Adrenal gland (tissue), 5 donors: Measurements from ENCODE around the gene LFNG.

Source experiments
- CTCF ChIP-seq, 6 experiments: fragments of 450-650 bp in 4 of 6; fragments of 200-600 bp in 2 of 6; sonication (generic) in 1 of 6; IDR thresholded peaks; 1 replicate in 5 of 6; 2 replicates in 1 of 6; pipeline versions ENCODE4 v1.5.1 to v1.8.0; 2016 to 2021; ENCODE audit warnings: antibody characterized with exemption in 6 of 6, mild to moderate bottlenecking in 2 of 6, moderate library complexity in 1 of 6
- POLR2A ChIP-seq, 2 donors: fragments of 450-650 bp; IDR thresholded peaks; one replicate each; pipeline ENCODE4 v1.6.1; 2017; ENCODE audit warnings: antibody characterized with exemption in 2 of 2, mild to moderate bottlenecking in 2 of 2, moderate library complexity in 1 of 2
- donor health status: DM: no; HTN: no; CAD: no.

DNA sequence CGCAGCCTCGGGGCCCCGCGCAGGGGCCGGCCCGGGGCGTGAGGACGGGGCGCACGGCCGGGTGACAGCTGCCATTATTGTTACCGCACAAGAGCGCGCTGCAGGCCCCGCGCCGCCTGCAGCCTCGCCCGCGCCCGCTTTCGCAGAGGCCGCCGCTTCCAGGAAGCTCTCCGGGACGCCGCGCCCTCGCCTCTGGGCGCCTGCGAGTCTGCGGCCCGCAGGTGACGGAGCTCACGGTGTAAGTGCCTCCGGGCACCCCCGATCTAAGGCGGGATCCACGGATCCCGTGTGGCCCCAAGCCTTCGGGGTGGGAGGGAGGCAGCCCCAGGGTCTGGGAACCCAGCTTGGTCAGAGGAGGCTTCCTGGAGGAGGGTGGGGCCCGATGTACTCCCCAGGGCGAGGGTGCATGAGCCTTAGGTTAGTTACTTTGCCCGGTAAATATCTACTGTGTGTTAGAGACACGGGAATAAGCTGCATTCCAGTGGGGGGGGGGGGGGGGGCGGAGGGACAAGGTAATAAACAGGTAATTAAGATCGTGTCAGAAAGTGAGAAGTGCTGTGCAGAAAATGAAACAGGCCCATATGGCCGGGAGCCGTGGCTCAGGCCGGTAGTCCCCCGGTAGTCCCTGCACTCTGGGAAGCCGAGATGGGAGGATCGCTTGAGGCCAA is 39.8 kb downstream of the LFNG start:
- TF ChIP-seq CTCF (IDR thresholded peaks at IDR 0.05) (no peak), POLR2A (IDR thresholded peaks at IDR 0.05) (no peak)
